Ectodermal cell (in vitro differentiated cells): Measurements from ENCODE around the gene GRAMD2A.

ENCODE experiments used
- H3K27ac ChIP-seq: 2 replicates; pipeline ENCODE4 v1.7.0; 2013; ENCODE audit warnings: mild to moderate bottlenecking, low read depth, low read length; ENCODE audit not compliant: insufficient read depth, poor library complexity, severe bottlenecking
- H3K27me3 ChIP-seq: 2 replicates; pipeline ENCODE4 v1.7.0; 2013; ENCODE audit warnings: mild to moderate bottlenecking, low read length; ENCODE audit not compliant: insufficient read depth, control insufficient read depth, poor library complexity, severe bottlenecking
- H3K36me3 ChIP-seq: one replicate; pipeline ENCODE4 v1.7.0; 2013; ENCODE audit warnings: low read length; ENCODE audit not compliant: control insufficient read depth, insufficient read depth
- H3K4me1 ChIP-seq: one replicate; pipeline ENCODE4 v1.7.0; 2013; ENCODE audit warnings: low read length; ENCODE audit not compliant: control insufficient read depth, insufficient read depth
- H3K4me3 ChIP-seq: 2 replicates; pipeline ENCODE4 v1.7.0; 2013; ENCODE audit warnings: low read depth, low read length, control low read depth; ENCODE audit not compliant: insufficient read depth
- H3K9me3 ChIP-seq: 2 replicates; pipeline ENCODE4 v1.7.0; 2013; ENCODE audit warnings: mild to moderate bottlenecking, low read length, moderate library complexity; ENCODE audit not compliant: control insufficient read depth
- WGBS, 2 experiments: methylation state at CpG; one replicate each; pipeline ENCODE4 v1.1.7; 2013; ENCODE audit warnings: missing lambda C conversion rate in 2 of 2; 5-methylcytosine and 5-hydroxymethylcytosine counted together

The GRAMD2A gene

DNA sequence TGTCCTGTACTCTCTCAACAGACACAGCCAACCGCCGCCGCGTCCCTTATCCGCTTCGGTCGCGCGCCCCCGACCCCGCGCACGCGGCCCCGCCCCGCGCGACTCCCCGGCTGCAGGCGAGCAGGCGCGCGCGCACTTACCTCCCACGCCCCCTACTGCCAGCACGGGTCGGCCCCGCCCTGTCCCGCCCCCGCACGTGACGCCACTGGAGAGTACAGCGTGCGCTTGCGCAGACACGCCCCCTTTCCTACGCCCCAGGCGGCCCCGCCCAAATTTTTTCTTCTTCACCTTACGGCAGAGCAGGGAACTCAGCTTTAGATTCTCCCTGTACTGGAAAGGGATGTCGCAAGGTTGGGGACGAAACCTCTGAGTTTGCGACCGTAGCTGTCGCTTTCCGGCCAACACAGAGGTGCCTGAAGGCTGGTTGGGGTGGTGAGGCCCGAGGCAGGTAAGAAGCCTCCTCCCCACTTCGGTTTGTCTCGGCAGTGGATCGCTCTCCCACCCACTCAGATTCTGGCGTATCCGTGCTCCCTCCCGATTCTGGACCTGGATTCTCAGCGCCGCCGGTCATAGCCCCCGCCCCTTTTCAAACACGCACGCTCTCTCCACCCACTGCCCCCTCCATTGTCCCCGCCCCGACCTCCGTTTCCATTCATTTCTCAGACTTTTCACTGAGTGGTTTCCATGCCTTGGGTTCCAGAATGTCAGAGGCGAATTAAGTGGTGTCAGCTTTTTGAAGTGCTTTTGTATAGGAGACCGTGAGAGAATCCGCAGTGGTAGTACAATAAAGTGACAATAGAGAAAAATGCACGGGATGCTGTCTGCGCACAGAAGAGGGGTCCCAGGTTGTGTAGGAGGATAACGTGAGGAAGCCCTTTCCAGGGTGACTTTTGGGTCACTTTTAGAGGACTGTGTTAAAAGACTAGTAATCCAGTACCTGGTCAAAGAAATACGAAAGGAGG is 79.3 kb downstream of the GRAMD2A start, which contains the start of the genes MYO9A and SENP8:
MYO9A (minus strand) TSS at position 134 of the 962 bp plus-strand sequence. CDS start 71,587 bp downstream, outside the sequence.
SENP8 (plus strand) TSS at position 387 of the 962 bp plus-strand sequence. CDS start 21,221 bp downstream, outside the sequence.
- Histone ChIP-seq H3K9me3 (no peaks in the 10 kb centered on the region), H3K4me1 (no peaks in the 10 kb centered on the region), H3K27ac (peak within 1 kb of the TSS; percentile 86), H3K27me3 (no peaks in the 10 kb centered on the region), H3K4me3 (peak within 1 kb of the TSS; percentile 85), H3K36me3 (no peaks in the 10 kb centered on the region)
- WGBS, 2 experiments = 1% methylated on average over 69 of the region's 69 CpGs

- H3K4me3 ChIP-seq = peak overlapping the region; percentile 85
- no peaks in the 10 kb centered on the region for H3K4me1 ChIP-seq
- 0% methylated on average over 59 of the region's 59 CpGs for WGBS, 2 experiments
- H3K27ac ChIP-seq = peak overlapping the region; percentile 86
- H3K36me3 ChIP-seq = no peaks in the 10 kb centered on the region
- H3K9me3 ChIP-seq = no peaks in the 10 kb centered on the region
- H3K27me3 ChIP-seq = no peaks in the 10 kb centered on the region
These were observed 80.0 kb downstream of the GRAMD2A start for GRCh38 chr15:72117486-72118016.

- 2 to 3% methylated on average over 24 of the region's 24 CpGs for WGBS, 2 experiments
- H3K27ac ChIP-seq = peak overlapping the region; percentile 86
These were observed 80.7 kb downstream of the GRAMD2A start for GRCh38 chr15:72116731-72117485.

GRCh38 chr15:72113347-72114031 is 84.1 kb downstream of the GRAMD2A start:
- Histone ChIP-seq H3K4me1 (no peaks in the 10 kb centered on the region), H3K27me3 (no peaks in the 10 kb centered on the region), H3K9me3 (no peaks in the 10 kb centered on the region), H3K27ac (no peak overlapping the region), H3K36me3 (no peaks in the 10 kb centered on the region), H3K4me3 (no peak overlapping the region)
- 88 to 91% methylated on average over 4 of the region's 4 CpGs for WGBS, 2 experiments

More at GRCh38 chr15:72116731-72117485, 80.7 kb downstream of the GRAMD2A start:
- H3K36me3 ChIP-seq = no peaks in the 10 kb centered on the region
- H3K27me3 ChIP-seq = no peaks in the 10 kb centered on the region
- H3K4me1 ChIP-seq = no peaks in the 10 kb centered on the region
- H3K9me3 ChIP-seq = no peaks in the 10 kb centered on the region
- H3K4me3 ChIP-seq = peak overlapping the region; percentile 85

DNA sequence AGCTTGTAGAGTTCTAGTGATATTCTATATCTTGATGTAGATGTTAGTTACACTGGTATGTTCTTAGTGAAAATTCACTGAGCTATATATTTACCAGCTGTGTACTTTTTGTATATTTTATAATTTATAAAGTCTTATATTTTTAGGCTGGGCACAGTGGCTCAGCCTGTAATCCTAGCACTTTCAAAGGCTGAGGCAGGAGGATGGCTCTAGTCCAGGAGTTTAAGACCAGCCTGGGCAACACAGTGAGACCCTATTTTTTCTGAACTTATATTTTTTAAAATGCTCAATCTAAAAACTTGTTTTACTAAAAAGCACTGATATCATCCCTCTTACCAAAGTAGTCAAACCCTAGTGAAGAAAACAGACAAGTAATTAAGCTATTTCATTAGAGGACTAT is 84.8 kb downstream of the GRAMD2A start:
- Histone ChIP-seq H3K4me1 (no peaks in the 10 kb centered on the region), H3K27me3 (no peaks in the 10 kb centered on the region), H3K4me3 (no peak overlapping the region), H3K27ac (no peak overlapping the region), H3K9me3 (no peaks in the 10 kb centered on the region), H3K36me3 (no peaks in the 10 kb centered on the region)

GRCh38 chr15:72112116-72112515 is 85.5 kb downstream of the GRAMD2A start:
- H3K27ac ChIP-seq = no peak overlapping the region
- H3K9me3 ChIP-seq = no peaks in the 10 kb centered on the region
- 97 to 98% methylated on average over 2 of the region's 2 CpGs for WGBS, 2 experiments
- no peak overlapping the region for H3K4me3 ChIP-seq
- no peaks in the 10 kb centered on the region for H3K4me1 ChIP-seq
- H3K36me3 ChIP-seq = no peaks in the 10 kb centered on the region
- no peaks in the 10 kb centered on the region for H3K27me3 ChIP-seq

DNA sequence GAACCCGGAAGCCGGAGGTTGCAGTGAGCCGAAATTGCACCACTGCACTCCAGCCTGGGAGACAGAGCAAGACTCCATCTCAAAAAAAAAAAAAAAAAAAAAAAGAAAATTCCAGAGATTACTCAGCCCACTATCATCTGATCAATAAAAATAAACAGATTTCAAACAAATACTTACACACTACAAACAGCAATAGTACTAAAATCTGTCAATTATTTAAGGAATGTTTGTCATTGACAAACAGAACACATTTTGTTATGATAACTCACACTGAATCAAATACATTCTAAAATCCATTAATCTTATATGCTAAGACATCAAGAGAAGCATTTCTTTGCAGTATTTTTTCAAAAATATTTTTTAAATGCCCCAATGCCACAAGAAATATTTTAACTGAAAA is 87.2 kb downstream of the GRAMD2A start:
- H3K9me3 ChIP-seq = no peaks in the 10 kb centered on the region
- H3K36me3 ChIP-seq = no peaks in the 10 kb centered on the region
- 92 to 94% methylated on average over 3 of the region's 3 CpGs for WGBS, 2 experiments
- no peaks in the 10 kb centered on the region for H3K27me3 ChIP-seq
- H3K4me3 ChIP-seq = no peak overlapping the region
- no peak overlapping the region for H3K27ac ChIP-seq
- no peaks in the 10 kb centered on the region for H3K4me1 ChIP-seq
